Measurements from ENCODE around the gene CYFIP2. TPM values are rescaled to one million over a fixed set of nuclear protein-coding genes. Genes with fewer than 3 reads are reported as not detected.

The CYFIP2 gene
- polyA plus RNA-seq, 1 donor (not counting 4 experiments of a cell fraction or from before 2014, with no cell fraction given) = 0.62 TPM

GRCh38 chr5:157390551-157391297 is 124.8 kb downstream of the CYFIP2 start:
- peak overlapping the region; percentile 49 for H2AFZ ChIP-seq (ENCODE audit: control insufficient read depth, low read length)
- DNase-seq (ENCODE audit: low read depth, low spot score) (peak; percentile 99), FAIRE-seq (peak; percentile 98)
- no peaks in the 10 kb centered on the region for H3K79me2 ChIP-seq (ENCODE audit: control insufficient read depth, insufficient read depth, low read length)
- peak overlapping the region; percentile 54 for H3K4me2 ChIP-seq (ENCODE audit: control insufficient read depth, extremely low read depth, insufficient read depth, low read depth, low read length)
- no peak for TF ChIP-seq CTCF (optimal IDR thresholded peaks at IDR 0.05 in 1 of 3, IDR thresholded peaks at IDR 0.05 in 1 of 3, conservative IDR thresholded peaks at IDR 0.05 in 1 of 3; ENCODE audit: extremely low read depth in 1 of 3, insufficient read depth in 2 of 3, low read length in 3 of 3)
- TF ChIP-seq EZH2 (IDR thresholded peaks at IDR 0.05; ENCODE audit: low read length) = no peak
- H3K9me3 ChIP-seq (ENCODE audit: control insufficient read depth, low read depth, low read length) = no peaks in the 10 kb centered on the region
- H4K20me1 ChIP-seq (ENCODE audit: control insufficient read depth, extremely low read depth, insufficient read depth, low read length) = no peaks in the 10 kb centered on the region
- no peaks in the 10 kb centered on the region for H3K9me1 ChIP-seq (ENCODE audit: control insufficient read depth, extremely low read depth, insufficient read depth, low read length)
- H3K9ac ChIP-seq (ENCODE audit: control insufficient read depth, extremely low read depth, insufficient read depth, low read length) = no peak overlapping the region
- H3K4me1 ChIP-seq (ENCODE audit: control insufficient read depth, extremely low read depth, insufficient read depth, low read length) = peaks cover 28% of the 10 kb centered on the region
- dilution Hi-C loops (cut with MboI; ENCODE audit: extremely low pct_ligation_motif_present, low sequenced_read_pairs) = no loop called here
- H3K4me3 ChIP-seq (ENCODE audit: control insufficient read depth in 2 of 3, extremely low read depth in 1 of 3, insufficient read depth in 2 of 3, low read depth in 1 of 3, low read length in 3 of 3) = no peak overlapping the region
- H3K27me3 ChIP-seq (ENCODE audit: control insufficient read depth, extremely low read depth, insufficient read depth, low read length) = no peaks in the 10 kb centered on the region
- H3K36me3 ChIP-seq (ENCODE audit: control insufficient read depth in 2 of 2, extremely low read depth in 1 of 2, insufficient read depth in 2 of 2, low read length in 2 of 2) = no peaks in the 10 kb centered on the region
- peak overlapping the region; percentile 57 for H3K27ac ChIP-seq (ENCODE audit: control insufficient read depth, insufficient read depth, low read length)

- H3K4me1 ChIP-seq (ENCODE audit: control insufficient read depth, extremely low read depth, insufficient read depth, low read length) = no peaks in the 10 kb centered on the region
- H3K27me3 ChIP-seq (ENCODE audit: control insufficient read depth, extremely low read depth, insufficient read depth, low read length) = no peaks in the 10 kb centered on the region
- H3K27ac ChIP-seq (ENCODE audit: control insufficient read depth, insufficient read depth, low read length) = no peak overlapping the region
- FAIRE-seq (no peak), DNase-seq (ENCODE audit: low read depth, low spot score) (no peak)
- no peak for TF ChIP-seq EZH2 (IDR thresholded peaks at IDR 0.05; ENCODE audit: low read length)
- no peak for TF ChIP-seq CTCF (optimal IDR thresholded peaks at IDR 0.05 in 1 of 3, IDR thresholded peaks at IDR 0.05 in 1 of 3, conservative IDR thresholded peaks at IDR 0.05 in 1 of 3; ENCODE audit: extremely low read depth in 1 of 3, insufficient read depth in 2 of 3, low read length in 3 of 3)
- no peak overlapping the region for H3K4me3 ChIP-seq (ENCODE audit: control insufficient read depth in 2 of 3, extremely low read depth in 1 of 3, insufficient read depth in 2 of 3, low read depth in 1 of 3, low read length in 3 of 3)
- dilution Hi-C loops (cut with MboI; ENCODE audit: extremely low pct_ligation_motif_present, low sequenced_read_pairs) = no loop called here
- no peaks in the 10 kb centered on the region for H3K79me2 ChIP-seq (ENCODE audit: control insufficient read depth, insufficient read depth, low read length)
- H3K4me2 ChIP-seq (ENCODE audit: control insufficient read depth, extremely low read depth, insufficient read depth, low read depth, low read length) = no peak overlapping the region
- no peak overlapping the region for H2AFZ ChIP-seq (ENCODE audit: control insufficient read depth, low read length)
- no peaks in the 10 kb centered on the region for H3K9me1 ChIP-seq (ENCODE audit: control insufficient read depth, extremely low read depth, insufficient read depth, low read length)
- H4K20me1 ChIP-seq (ENCODE audit: control insufficient read depth, extremely low read depth, insufficient read depth, low read length) = no peaks in the 10 kb centered on the region
- no peaks in the 10 kb centered on the region for H3K9me3 ChIP-seq (ENCODE audit: control insufficient read depth, low read depth, low read length)
- no peak overlapping the region for H3K9ac ChIP-seq (ENCODE audit: control insufficient read depth, extremely low read depth, insufficient read depth, low read length)
- H3K36me3 ChIP-seq (ENCODE audit: control insufficient read depth in 2 of 2, extremely low read depth in 1 of 2, insufficient read depth in 2 of 2, low read length in 2 of 2) = no peaks in the 10 kb centered on the region
Observed at GRCh38 chr5:157398305-157398704, 132.4 kb downstream of the CYFIP2 start.
